SU-DHL-6 (cell line): Measurements from ENCODE around the gene RABEPK.

Source experiments
- EZH2phosphoT487 ChIP-seq: fragments of 200-600 bp; sonication (generic), shearing (Covaris generic); conservative IDR thresholded peaks from 2 replicates; pipeline ENCODE4 v1.6.1; 2018; ENCODE audit warnings: mild to moderate bottlenecking, antibody characterized with exemption, low read length, moderate library complexity, mixed read lengths
- TF ChIP-seq, protein P1 (sequence below): fragments of 200-600 bp; sonication (generic); IDR thresholded peaks from one replicate; pipeline ENCODE4 v1.5.1; 2017; ENCODE audit warnings: antibody characterized with exemption, mild to moderate bottlenecking, low read length, moderate library complexity; ENCODE audit not compliant: insufficient read depth, poor library complexity, severe bottlenecking

DNA sequence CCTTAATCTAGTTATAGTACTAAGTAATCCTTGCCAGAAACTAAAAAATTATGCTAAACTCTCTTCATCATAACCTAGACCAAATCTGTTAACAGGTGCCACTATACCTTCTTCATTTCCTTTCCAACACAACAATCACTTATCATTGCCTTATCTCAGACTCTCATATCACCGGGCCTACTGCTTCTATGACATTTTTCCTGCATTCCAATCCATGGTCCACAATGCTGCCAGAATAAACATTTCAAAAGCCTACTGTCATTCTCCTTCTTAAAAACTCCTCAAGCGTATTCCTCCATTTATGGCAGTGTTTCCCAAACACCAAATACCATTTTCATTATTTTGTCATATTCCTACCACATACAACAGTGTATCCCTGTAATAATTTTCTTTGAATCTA is 17.3 kb upstream of the RABEPK start:
- TF ChIP-seq EZH2phosphoT487: no peak
- TF ChIP-seq, protein P1, sequence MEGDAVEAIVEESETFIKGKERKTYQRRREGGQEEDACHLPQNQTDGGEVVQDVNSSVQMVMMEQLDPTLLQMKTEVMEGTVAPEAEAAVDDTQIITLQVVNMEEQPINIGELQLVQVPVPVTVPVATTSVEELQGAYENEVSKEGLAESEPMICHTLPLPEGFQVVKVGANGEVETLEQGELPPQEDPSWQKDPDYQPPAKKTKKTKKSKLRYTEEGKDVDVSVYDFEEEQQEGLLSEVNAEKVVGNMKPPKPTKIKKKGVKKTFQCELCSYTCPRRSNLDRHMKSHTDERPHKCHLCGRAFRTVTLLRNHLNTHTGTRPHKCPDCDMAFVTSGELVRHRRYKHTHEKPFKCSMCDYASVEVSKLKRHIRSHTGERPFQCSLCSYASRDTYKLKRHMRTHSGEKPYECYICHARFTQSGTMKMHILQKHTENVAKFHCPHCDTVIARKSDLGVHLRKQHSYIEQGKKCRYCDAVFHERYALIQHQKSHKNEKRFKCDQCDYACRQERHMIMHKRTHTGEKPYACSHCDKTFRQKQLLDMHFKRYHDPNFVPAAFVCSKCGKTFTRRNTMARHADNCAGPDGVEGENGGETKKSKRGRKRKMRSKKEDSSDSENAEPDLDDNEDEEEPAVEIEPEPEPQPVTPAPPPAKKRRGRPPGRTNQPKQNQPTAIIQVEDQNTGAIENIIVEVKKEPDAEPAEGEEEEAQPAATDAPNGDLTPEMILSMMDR: no peak
